GM21576 (cell line): ENCODE data around the gene USP28.

Experiments
- ATAC-seq: cut with Tn5 transposase; IDR thresholded peaks from one replicate; pipeline ENCODE4 v1.9.1; 2021; ENCODE audit warnings: mild to moderate bottlenecking, moderate library complexity; ENCODE audit not compliant: unreplicated experiment

USP28 gene

DNA sequence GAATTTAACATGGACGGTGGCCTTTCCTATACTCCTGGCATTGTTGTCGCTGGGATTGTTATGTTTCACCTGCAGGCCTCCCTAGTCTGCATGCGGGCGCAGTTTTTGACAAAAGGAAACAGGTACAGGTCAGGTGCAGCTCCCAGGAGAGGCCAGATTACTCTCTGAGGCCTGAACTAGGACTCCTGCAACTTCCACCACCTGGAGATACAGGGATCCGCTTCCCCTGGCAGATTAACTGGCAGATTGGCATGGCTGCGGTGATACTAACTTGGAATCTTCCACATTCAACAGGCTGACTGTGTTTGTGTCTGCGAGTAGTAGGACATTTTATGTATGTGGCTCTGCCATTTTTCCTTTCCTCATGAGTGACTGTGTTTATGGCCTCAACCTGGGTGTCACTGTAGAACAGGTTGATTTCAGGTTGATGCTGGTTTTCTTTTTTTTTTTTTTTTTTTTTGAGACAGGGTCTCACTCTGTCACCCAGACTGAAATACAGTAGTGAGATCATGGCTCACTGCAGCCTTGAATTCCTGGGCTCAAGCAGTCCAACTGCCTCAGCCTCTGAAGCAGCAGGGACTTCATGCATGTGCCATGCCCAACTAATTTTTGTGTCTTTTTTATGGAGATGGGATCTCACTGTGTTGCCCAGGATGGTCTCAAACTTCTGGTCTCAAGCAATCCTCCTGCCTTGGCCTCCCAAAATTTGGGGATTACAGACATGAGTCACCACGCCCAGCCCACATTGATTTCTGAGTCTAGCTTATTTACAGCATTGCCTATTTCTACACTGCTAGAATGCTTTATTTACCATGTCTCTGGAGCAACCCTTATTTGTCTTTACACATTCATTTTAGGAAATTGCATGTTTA, 1.7 kb upstream of the USP28 start:
- ATAC-seq, result no peak

DNA sequence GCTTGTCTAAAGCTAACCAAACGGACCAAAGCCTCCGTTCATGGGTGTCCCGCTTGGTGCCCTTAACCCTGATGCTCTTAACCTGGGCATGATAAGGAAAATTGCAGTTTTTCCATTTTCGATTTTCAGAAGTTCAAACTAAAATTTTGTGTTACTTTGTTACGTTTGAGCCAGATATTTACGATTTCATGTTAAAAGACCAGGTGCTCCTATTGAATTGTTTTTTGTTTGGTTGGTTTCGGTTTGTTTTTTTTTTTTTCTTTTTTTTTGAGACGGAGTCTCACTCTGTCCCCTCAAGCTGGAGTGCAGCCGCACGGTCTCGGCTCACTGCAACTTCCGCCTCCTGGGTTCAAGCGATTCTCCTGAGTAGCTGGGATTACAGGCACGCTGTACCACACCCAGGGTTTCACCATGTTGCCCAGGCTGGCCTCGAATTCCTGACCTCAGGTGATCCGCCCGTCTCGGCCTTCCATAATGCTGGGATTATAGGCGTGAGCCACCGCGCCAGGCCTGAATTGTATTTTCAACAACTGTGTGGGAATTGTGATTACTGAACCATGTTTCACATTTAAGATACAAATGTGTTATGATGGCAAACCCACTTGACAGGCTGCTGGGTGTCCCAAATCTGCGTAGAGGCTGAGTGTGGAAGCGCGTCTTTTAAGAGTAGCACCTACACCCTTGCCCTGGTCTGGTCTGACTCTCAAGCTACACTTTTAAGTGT, 864 bp upstream of the USP28 start:
- no peak for ATAC-seq

DNA sequence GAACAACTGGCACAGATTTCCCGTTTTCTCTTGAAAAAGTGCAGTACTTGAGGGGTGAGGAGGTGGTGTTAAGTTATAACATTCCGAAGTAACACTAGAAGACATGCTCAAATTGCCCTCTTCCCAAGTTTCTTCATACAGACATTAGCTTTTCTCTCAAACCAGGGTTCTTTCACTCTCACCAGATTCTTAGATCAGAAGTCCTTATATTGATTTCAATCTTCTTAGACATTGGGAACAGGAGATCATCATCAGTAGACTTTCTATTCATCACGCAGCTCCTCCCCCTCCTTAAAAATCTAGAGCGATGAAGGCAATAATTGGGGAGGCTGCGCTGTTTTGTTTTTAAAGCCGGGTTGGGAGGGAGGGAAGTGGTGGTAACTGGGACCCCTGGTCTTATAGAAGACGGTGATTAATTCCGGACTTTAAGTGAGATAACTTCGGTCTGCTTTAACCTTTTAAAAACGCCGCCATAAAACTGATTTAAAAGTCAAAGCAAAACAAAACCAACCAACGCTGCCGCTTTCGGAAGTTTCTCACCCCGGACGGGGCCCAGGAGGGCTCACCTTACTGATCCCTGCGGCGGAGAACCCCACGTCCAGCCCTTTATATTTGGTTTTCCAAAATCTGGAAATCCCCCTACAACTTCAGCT, 665 bp downstream of the USP28 start:
- peak; percentile 29 for ATAC-seq

DNA sequence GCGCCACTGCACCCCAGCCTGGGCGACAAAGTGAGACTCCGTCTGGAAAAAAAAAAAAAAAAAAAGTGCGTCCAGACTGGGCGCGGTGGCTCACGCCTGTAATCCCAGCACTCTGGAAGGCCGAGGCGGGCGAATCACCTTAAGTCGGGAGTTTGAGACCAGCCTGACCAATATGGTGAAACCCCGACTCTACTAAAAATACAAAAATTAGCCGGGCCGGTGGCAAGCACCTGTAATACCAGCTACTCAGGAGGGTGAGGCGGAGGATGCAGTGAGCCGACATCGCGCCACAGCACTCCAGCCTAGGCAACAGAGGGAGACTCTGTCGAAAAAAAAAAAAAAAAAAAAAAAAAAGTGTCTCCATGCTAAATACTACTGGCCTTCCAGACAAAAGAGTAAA, 1.3 kb downstream of the USP28 start:
- no peak for ATAC-seq

DNA sequence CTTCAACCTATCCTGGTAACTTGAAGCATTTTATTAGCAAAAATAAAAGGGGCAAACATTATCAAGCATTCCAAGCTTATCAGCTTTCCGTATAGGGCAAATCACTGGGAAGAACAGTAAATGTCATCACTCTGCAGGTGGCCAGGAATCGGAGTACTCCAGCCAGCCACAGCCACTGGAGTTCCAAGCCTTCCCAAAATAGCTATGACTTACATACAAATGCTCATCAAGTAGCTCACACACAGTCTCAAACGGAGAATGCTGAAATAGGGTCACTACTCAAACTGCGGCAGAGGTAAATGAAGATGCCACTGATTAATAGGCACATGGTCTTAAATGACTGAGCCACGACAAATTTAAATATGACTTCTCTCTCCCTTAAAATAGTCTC, 2.1 kb downstream of the USP28 start:
- ATAC-seq, result no peak

DNA sequence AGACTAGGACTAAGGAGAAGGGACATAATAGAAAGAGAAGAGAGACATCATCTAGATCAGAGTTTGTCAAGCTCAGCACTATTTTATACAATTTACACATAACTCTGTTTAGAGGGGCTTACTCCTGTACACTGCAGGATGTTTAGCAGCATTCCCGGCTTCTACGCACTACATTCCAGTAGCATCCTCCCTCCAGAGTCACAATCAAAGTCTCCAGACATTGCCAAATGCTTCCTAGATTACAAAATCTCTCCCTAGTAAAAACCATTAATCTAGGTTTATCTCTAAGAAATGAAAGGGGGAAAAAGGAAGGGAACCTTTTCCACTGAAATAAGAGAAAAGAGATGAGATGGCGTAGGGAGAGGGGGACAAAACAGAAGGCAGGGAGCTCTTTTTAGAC, 4.0 kb downstream of the USP28 start:
- ATAC-seq, result no peak

DNA sequence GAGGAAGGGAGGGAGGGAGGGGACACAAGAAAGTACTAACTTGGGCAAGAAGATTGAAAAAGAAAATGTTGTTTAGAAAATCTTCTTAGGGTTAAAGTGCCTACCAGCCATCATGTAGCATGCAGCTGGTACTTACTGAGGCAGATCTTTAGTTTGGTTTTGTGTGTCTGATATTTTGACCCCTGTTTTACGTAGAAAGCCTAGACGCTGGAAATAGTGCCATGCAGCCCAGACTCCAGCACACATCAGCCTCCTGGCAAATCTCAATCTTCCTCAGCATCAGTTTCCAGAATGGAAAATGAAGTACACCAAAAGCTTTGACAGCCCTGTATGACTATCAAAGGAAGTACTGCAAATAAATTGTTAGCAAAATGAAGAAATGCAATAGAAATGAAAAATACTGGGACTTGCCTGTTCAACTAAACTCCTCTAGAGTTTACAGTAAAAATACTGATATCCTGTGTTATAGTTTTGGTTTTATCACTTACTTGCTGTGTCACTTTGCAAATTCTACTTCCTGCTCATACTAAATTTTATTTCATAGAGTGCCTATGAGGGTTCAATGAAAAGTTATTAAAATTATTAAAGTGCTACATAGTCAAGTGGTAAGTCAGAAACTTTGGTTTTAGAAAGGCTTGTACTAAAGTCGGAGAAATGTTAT, 7.4 kb downstream of the USP28 start:
- ATAC-seq, result no peak

DNA sequence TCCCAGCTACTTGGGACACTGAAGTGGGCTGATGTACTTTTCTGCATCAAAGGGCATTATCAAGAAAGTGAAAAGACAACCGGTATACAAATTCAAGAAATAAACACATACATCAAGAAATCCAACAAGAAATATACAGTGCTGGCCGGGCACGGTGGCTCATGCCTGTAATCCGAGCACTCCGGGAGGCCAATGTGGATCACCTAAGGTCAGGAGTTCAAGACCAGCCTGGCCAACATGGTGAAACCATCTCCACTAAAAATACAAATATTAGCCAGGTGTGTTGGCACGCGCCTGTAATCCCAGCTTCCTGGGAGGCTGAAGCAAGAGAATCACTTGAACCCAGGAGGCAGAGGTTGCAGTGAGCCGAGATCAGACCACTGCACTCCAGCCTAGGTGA, 9.5 kb downstream of the USP28 start:
- no peak for ATAC-seq

DNA sequence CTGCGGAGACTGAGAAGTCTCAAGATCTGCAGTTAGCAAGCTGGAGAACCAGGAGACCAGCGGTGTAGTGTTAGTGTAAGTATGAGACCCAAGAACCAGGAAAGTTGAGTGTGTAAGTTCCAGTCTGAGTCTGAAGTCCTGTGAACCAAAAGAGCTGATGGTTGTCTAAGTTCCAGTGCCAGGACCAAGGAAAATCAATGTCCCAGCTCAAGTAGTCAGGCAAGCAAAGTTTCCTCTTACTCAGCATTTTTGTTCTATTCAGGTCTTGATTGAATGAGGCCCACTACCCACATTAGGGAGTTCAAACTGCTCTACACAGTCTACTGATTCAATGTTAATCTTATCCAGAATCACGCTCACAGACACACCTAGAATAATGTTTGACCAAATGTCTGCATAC, 11.0 kb downstream of the USP28 start:
- ATAC-seq, result no peak

DNA sequence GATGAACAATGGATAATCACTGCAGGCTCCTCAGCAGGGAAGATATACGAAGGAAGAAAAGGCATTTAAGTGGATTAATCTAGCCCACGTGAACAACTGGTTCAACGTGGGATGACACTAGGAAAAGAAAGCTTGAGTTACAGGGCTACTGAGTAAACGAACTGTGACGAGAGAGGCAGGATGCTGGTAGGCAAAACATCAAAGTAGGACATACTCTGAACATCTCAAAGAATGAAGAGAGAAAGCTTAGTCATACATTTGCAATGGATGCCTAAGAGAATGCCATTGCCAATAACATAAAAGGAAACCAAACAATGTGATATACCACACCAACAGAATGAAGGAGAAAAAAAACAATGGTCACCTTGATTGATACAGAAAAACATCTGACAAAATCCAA, 12.9 kb downstream of the USP28 start:
- ATAC-seq, result no peak

DNA sequence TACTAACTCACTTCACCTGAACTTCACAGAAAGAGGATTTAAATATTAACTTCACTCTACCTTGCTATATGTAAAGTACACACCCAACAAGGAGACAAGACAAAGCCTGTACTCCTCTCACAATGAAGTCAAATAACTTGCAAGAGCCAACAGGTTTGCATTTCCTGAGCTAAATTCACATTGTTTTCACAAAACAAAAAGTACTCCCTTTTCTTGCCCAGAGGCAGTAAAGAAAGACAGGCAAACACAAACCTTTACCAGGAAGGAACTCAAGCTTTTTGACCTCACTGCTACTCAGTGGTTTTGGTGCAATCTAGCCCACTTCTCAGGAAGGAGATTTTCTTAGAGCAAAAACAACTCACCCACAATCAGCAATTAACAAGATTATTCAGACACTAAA, 15.7 kb downstream of the USP28 start:
- no peak for ATAC-seq

DNA sequence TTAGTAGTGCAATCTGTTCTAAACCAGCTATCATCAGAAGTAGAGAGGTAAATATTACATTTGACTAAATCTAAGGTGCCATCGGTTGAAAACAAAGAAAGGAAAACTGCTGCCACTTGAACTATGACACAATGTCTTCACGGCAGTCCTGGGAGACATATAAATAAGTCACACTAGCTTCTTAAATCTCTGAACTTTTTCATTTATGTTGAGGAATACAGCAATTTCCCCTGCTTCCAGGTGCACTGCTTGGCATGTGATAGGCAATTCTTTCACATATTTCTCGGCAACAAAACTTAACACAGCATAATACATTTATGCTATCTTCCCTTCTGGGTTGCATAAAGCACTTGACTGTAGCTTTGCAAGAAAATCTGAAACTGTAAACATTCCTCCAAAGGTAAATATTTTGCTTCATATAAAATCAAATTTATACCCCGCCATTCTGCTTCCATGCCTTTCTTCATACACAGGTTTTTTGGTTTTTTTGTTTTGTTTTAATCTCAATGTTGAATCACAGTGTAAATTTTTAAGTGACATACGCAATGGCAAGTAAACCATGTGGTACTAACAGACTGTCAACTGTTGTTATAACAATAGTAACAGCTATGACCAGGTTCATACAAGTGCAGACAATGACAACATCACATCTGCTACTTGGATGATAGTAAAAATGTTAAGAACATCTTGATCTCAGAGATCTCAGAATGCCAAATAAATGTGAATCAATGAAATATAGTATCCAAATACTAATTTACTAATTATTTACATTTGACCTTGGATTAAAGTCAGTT, 18.2 kb downstream of the USP28 start:
- no peak for ATAC-seq

DNA sequence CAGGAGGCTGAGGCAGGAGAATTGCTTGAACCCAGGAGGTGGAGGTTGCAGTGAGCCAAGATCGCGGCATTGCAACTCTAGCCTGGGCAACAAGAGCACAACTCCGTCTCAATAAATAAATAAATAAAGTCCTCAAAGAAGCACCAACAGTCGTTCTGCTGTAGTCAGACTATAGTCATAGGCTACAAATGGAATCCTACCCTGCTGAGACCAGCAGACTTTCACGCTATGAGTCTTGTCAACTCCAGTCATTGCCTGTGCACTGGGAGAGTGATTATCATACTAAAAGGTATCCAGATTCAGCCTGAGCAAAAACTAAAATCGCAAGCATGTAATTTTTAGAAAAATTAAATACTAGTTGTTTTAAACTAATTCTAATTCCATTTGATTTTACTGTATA, 19.6 kb downstream of the USP28 start:
- ATAC-seq, result no peak

DNA sequence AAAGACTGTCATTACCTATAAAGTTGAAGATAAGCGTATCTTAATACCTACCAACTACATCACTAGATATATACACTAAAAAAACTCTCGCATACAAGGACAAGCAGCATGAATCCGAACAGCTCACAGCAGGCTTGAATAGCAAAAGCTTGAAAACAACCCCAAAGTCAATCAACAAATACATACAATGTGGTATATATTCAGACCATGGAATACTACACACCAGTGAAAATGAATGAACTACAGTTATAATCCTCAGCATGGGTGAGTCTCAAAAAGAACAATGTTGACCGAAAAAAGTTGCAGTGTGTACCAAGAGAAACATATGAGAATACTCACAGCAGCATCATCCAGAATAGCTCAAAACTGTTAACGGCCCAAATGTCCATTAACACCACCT, 25.2 kb downstream of the USP28 start:
- no peak for ATAC-seq

DNA sequence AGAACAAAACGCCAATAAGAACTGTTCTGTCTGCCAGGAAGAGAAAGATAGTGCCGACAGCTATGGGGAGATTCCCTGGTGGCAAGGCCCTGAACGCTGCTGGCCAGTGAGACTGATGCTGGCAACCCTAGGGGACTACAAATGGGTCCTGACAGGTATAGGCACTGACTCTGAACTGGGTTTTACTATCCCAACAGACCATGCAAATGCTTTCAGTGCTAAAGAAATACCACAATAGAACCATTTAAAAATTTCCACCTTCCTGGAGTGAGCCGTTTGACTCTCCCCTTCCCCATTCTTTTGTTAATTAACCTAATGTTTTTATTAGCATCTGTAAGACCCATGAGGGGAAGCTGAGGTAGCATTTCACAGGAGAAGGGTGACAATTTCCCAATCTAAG, 25.7 kb downstream of the USP28 start:
- ATAC-seq, result no peak

DNA sequence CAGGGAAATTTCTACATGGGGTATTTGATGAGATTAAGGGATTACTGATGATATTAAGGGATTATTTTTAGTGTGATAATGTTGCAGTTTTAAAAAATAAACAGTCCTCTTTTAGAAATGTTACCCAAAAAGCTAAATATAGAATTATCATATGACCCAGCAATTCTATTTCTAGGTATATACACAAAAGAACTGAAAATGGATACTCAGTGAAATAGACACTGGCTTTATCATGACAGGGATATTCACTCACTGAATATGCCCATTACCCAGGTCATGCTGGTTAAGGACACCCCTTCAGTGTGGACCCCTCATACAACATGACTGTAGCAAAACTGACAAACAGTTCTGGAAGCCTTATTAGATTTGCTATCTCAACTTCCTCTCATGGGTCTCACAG, 27.8 kb downstream of the USP28 start:
- ATAC-seq, result no peak

DNA sequence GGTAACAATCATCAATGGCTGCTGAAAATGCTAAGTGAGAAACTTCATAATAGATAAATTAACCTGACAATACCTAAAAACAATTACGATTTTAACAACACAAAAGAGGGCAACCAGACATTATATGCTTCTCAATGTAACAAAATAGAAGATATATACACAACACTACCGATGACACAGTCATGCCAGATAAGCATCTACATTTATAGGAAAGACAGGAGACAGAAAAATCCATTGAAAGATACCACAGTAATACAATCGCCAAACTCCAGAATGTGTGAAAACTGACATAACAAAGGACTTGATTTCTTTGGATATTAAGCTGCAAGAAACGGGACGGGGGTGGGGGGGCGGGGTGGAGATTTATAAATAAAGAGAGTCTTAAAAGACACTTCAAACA, 28.3 kb downstream of the USP28 start:
- no peak for ATAC-seq

DNA sequence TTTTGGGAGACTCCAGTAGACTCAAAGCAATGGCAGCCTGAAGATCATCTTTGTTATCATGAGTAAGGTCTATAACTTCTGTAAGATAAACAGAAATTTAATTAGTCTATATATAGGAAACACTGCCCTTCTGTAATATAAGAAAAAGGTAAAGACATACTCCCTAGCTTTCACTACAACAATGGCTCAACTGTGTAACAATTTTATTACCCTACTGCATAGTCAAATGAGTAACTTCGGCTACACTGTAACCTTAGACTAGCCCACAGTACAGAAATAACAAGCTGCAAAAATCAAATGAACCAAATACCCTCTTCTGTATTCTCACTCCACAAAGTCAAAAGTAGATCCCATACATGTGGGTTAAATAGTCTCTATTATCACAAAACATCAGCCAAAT, 33.7 kb downstream of the USP28 start:
- no peak for ATAC-seq

DNA sequence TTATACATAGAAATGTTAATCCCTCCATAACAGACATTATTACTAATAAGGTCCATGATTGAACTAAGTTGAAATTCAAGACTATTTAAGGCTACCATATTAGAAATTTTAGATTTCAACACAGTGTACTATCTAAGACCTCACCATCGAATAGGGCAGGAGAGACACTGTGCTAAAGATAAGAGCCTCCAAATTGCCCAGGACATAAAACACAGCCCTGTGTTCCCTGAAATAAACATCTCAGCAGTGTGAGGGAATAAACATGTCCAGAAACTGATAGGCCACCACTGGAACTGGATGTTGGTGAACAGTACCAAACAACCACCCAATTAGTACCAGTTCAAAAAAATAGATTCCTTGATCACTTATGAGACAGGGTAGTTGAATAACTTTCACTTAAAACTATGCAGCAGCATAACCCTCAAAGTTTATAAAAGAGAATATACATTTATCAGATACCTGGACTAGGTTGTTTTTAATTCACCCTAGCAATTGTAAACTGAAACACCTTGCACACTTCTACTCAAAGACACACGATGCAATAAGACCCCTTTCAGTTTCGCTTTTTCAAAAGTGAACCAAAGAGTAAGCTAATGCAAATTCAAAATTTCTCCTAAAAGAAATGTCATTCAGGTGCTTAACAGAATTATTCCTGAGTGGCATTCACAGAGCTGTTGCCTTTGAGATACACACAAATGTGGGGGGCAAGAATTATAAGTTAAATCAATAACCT, 34.3 kb downstream of the USP28 start:
- peak; percentile 40 for ATAC-seq

DNA sequence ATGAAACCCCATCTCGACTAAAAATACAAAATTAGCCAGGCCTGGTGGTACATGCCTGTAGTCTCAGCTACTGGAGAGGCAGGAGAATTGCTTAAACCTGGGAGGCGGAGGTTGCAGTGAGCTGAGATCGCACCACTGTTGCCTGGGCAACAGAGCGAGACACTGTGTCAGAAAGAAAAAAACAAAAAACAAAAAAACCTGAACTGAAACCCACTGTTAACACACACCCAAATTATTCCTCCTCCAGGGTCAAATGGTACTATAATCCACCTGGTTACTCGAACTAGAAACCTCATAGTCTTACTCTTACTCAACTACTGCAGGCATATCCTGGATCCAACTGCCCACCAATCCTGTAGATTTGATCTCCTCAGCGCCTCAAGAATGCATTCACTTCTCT, 35.5 kb downstream of the USP28 start:
- ATAC-seq, result peak; percentile 90
